Measurements from ENCODE around the gene PHPT1. TPM values are rescaled to one million over a fixed set of nuclear protein-coding genes. Genes with fewer than 3 reads are reported as not detected.
A peak's percentile ranks its signal among the peaks of the same experiment; 100 is the strongest.

The PHPT1 gene
- total RNA-seq, 1 donor from 2014 or later, result 93.6 TPM

DNA sequence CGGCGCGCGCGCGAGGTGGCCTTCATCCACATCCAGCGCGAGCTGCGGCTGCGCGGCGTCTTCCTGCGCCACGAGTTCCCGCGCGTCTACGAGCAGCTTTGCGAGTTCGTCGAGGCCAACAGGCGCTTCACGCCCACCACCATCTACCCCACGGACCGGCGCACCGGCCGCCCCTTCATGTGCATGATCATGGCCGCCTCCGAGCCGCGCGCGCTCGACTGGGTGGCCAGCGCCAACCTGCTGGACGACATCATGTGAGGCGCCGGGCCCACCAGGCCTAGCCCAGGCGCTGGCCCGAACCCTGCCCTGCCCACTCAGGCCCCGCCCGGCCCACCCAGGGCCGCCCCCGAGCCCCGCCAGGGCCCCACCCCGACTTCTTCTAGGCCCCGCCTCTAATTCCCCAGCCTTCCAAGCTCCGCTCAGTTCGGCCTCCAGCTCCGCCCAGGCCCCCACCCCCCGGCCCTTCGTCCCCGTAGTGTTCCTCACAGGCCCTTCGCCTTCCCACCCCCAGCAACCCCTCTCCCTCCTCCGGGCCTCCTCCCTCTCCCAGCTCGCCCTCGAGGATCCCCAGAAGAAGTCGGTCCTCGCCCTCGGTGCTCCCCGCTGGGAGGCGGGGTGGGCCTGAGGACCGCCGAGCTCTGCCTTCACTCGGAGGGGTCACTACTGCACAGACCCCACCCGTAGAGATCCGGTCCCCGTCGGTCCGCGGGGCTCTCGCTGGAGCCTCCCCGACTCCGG, 2.0 kb upstream of the PHPT1 start:
- peaks cover 48% of the 10 kb centered on the region for H3K4me1 ChIP-seq
- H3K27ac ChIP-seq, result peak overlapping the region; percentile 86
- DNase-seq, result peak; percentile 75
- H3K4me3 ChIP-seq, result peak overlapping the region; percentile 94
- ATAC-seq, result peak; percentile 28 to 43
- peaks cover 16% of the 10 kb centered on the region for H3K36me3 ChIP-seq
- peaks cover 33% of the 10 kb centered on the region for H3K27me3 ChIP-seq (ENCODE audit: low read depth)
- TF ChIP-seq, protein P1, sequence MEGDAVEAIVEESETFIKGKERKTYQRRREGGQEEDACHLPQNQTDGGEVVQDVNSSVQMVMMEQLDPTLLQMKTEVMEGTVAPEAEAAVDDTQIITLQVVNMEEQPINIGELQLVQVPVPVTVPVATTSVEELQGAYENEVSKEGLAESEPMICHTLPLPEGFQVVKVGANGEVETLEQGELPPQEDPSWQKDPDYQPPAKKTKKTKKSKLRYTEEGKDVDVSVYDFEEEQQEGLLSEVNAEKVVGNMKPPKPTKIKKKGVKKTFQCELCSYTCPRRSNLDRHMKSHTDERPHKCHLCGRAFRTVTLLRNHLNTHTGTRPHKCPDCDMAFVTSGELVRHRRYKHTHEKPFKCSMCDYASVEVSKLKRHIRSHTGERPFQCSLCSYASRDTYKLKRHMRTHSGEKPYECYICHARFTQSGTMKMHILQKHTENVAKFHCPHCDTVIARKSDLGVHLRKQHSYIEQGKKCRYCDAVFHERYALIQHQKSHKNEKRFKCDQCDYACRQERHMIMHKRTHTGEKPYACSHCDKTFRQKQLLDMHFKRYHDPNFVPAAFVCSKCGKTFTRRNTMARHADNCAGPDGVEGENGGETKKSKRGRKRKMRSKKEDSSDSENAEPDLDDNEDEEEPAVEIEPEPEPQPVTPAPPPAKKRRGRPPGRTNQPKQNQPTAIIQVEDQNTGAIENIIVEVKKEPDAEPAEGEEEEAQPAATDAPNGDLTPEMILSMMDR (IDR thresholded peaks at IDR 0.05), result no peak
- H3K9me3 ChIP-seq, result no peaks in the 10 kb centered on the region
- intact Hi-C loops (cut with DNase I), result no loop called here

DNA sequence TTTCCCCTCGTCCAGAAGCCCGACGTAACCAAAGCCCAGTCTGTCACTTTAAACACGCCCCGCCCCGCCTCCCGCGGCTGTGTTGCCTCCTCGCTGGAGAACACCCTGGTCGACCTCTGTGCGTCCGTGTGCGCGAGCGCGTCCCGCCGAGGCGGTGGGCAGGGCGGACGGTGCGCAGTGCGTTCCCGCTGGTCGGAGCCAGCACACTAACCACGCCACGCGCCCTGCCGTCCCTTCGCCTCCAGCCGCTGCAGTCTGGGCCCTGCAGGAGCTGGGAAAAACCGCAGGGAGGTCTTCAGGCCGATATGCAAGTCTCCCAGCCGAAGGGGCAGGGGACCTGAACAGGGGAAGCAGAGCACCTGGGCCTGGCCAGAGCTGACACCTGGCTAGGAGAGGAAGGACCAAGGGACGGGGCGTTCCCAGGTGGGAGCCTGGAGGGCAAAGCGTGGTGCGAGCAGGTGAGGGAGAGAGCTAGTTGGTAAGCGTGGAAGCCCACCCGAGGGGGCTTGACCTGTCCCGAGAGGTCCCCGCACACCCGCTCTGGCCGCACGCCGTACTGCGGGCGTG, 1.3 kb upstream of the PHPT1 start:
- H3K4me3 ChIP-seq, result peak overlapping the region; percentile 94
- peaks cover 16% of the 10 kb centered on the region for H3K36me3 ChIP-seq
- ATAC-seq, result peak; percentile 65 to 72
- H3K27ac ChIP-seq, result peak overlapping the region; percentile 86
- DNase-seq, result peak; percentile 95
- intact Hi-C loops (cut with DNase I), result no loop called here
- H3K4me1 ChIP-seq, result peaks cover 42% of the 10 kb centered on the region
- H3K27me3 ChIP-seq (ENCODE audit: low read depth), result peaks cover 32% of the 10 kb centered on the region
- TF ChIP-seq, protein P1 (IDR thresholded peaks at IDR 0.05), result no peak
- no peaks in the 10 kb centered on the region for H3K9me3 ChIP-seq

DNA sequence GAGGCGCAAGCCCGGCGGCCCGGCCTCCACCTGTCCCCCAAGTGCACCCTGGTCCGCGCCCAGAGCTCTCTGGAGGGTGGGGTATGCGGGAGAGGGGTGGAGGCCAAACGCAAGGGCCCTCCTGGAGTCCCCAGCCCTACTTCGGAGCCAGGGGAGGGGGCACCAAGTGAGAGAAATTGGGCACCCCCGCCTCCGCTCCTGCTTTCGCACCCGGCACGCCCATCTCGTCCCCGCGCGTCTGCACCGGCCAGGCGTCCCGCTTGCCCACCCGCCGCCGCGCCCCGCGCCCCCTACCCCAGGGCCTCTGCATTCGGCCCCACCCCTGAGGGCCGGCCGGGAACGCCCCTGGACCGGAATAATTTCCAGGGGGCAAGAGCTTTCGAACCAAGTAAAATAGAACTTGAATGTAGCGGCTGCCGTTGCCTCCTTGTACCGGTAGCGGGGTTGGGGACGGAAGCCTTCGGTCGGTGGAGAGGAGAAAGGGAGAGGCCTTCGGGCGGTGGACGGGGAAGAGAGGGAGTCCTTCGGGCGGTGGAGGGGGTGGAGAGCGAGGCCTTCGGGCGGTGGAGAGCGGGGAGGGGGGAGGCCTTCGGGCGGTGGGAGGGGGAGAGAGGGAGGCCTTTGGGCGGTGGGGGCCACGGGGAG, 694 bp upstream of the PHPT1 start:
- Histone ChIP-seq H3K27me3 (ENCODE audit: low read depth) (peaks cover 26% of the 10 kb centered on the region), H3K36me3 (peaks cover 16% of the 10 kb centered on the region), H3K27ac (peak overlapping the region; percentile 86), H3K4me3 (peak overlapping the region; percentile 94), H3K4me1 (peaks cover 36% of the 10 kb centered on the region), H3K9me3 (no peaks in the 10 kb centered on the region)
- peak; percentile 4 to 48 for ATAC-seq
- no peak for DNase-seq
- TF ChIP-seq, protein P1 (IDR thresholded peaks at IDR 0.05), result no peak
- intact Hi-C loops (cut with DNase I), result no loop called here

DNA sequence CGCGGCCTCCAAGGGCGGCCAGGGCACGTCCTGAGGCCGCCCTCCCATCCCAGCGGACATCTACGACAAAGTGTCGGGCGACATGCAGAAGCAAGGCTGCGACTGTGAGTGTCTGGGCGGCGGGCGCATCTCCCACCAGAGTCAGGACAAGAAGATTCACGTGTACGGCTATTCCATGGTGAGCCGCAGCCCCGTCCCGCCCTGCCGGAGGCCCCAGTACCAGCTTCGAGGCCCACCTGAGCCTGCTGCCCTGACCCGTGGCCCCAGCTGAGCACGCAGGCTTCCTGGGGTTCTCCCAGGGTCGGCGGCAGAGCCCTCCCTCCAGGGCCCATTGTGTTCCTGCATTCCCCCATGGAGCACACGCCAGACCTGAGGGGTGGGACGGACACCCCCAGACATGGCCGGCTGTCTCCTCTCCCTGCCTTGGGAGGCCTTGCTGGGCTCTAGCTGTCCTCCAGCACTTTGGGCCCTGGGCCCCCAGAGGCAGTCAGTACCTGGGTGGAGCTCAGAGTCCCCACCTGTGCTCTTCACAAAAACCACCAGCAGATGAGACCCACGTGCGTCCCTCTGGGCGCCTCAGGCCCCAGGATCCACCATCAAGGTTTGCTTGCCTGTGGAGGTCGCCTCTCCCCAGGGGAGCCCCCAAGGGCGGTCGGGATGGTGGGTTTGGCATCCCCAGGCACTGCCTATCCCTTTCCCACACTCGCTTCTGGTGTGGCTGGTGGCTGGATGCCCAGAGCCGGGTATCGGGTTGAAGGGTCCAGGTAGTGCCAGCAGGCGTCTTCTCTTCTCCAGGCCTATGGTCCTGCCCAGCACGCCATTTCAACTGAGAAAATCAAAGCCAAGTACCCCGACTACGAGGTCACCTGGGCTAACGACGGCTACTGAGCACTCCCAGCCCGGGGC, 1.0 kb downstream of the PHPT1 start:
- Histone ChIP-seq H3K4me1 (peaks cover 27% of the 10 kb centered on the region), H3K9me3 (no peaks in the 10 kb centered on the region), H3K4me3 (peak overlapping the region; percentile 94), H3K36me3 (peaks cover 16% of the 10 kb centered on the region), H3K27me3 (ENCODE audit: low read depth) (peaks cover 13% of the 10 kb centered on the region), H3K27ac (peak overlapping the region; percentile 86)
- TF ChIP-seq, protein P1 (IDR thresholded peaks at IDR 0.05), result no peak
- no peak for DNase-seq
- intact Hi-C loops (cut with DNase I), result no loop called here
- no peak for ATAC-seq
